ENCODE data around the gene DRC3.

DNA sequence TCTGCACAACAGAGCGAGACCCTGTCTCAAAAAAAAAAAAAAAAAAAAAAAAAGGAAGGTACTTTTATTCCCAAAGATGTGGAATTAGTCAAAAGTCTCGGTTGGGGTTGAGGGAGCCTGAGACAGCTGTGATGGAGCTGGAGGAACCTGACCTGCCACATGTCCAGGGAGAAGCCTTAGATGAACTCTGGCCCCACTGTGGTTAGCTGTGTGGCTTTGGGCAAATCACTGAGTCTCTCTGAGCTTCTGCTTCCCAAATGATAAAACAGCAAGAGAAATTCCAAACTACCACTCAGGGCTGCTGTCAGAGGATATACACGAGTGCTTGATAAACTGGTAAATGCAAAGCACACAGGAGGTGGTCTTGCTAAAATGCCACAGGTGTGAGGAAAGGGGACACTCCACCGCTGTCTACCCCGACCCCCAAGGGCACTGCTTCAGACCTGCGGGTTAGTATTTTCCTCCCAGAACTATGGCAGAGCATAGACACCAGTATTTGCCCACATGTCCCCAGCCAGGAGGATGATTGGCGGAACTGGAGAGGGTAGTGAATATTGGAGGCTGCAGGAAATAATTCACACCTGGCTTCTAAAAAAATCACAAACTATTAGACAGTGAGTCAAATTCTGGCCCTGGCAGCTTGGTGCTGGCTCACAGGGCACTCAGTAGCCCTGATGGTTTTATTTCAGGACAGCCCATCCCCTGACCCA, 14.7 kb downstream of the DRC3 start:
- TF ChIP-seq EZH2 (IDR thresholded peaks at IDR 0.05; ENCODE audit: borderline replicate concordance, low read depth, low read length, severe bottlenecking) (no peak), MAX (IDR thresholded peaks at IDR 0.05; ENCODE audit: insufficient read depth, insufficient read length) (no peak), JUN (IDR thresholded peaks at IDR 0.05; ENCODE audit: borderline replicate concordance, insufficient read depth, insufficient read length, low read depth) (no peak)
